HepG2 (cell line): Measurements from ENCODE around the gene ZFAND2B. TPM values are rescaled to one million over a fixed set of nuclear protein-coding genes. Genes with fewer than 3 reads are reported as not detected.

Experiments used
- ELF3 ChIP-seq: IDR thresholded peaks from 2 replicates; pipeline ENCODE4 v1.6.1; 2016; ENCODE audit warnings: missing genetic modification reagents, missing compliant biosample characterization
- HNRNPH1 ChIP-seq: fragments of 200-400 bp; formaldehyde crosslinking; optimal IDR thresholded peaks from 2 replicates; pipeline ENCODE3; 2017; ENCODE audit warnings: mild to moderate bottlenecking, low read depth, low read length
- IRF9 ChIP-seq: sonication (generic); formaldehyde crosslinking; IDR thresholded peaks from 2 replicates; pipeline ENCODE4 v1.8.0; 2022; ENCODE audit warnings: missing genetic modification reagents, mild to moderate bottlenecking, borderline replicate concordance
- JUNB ChIP-seq: sonication (generic); formaldehyde crosslinking; IDR thresholded peaks from 2 replicates; pipeline ENCODE4 v1.8.0; 2022; ENCODE audit warnings: missing genetic modification reagents, mild to moderate bottlenecking, borderline replicate concordance
- MBNL3 ChIP-seq: fragments of 250-450 bp; sonication (Bioruptor Pico); conservative IDR thresholded peaks from 2 replicates; pipeline ENCODE4 v1.8.0; 2022; ENCODE audit warnings: mild to moderate bottlenecking, inconsistent platforms
- NCOR1 ChIP-seq: fragments of 200-600 bp; sonication (generic); IDR thresholded peaks from 2 replicates; pipeline ENCODE4 v1.7.0; 2017; ENCODE audit warnings: antibody characterized with exemption, low read length, borderline replicate concordance
- NFATC3 ChIP-seq: sonication (generic); formaldehyde crosslinking; IDR thresholded peaks from 2 replicates; pipeline ENCODE4 v1.5.1; 2020; ENCODE audit warnings: mild to moderate bottlenecking, missing genetic modification reagents
- NFKB2 ChIP-seq: sonication (generic); formaldehyde crosslinking; IDR thresholded peaks from 2 replicates; pipeline ENCODE4 v1.4.0; 2020; ENCODE audit warnings: missing genetic modification reagents, borderline replicate concordance
- NR2C2 ChIP-seq: sonication (generic); formaldehyde crosslinking; IDR thresholded peaks from 2 replicates; pipeline ENCODE4 v1.4.0; 2020; ENCODE audit warnings: missing genetic modification reagents, mild to moderate bottlenecking, moderate library complexity, borderline replicate concordance
- TAF1 ChIP-seq: sonication (generic); formaldehyde crosslinking; IDR thresholded peaks from 2 replicates; pipeline ENCODE4 v1.4.0; 2020; ENCODE audit warnings: missing genetic modification reagents
- TCF7 ChIP-seq: sonication (generic); IDR thresholded peaks from 2 replicates; pipeline ENCODE4 v1.6.1; 2016; ENCODE audit warnings: antibody characterized with exemption, low read depth
- TFDP1 ChIP-seq: IDR thresholded peaks from 2 replicates; pipeline ENCODE4 v1.6.1; 2016; ENCODE audit warnings: missing compliant biosample characterization, missing genetic modification reagents, borderline replicate concordance
- TFE3 ChIP-seq: IDR thresholded peaks from 2 replicates; pipeline ENCODE4 v1.6.1; 2016
- XBP1 ChIP-seq: sonication (generic); formaldehyde crosslinking; IDR thresholded peaks from 2 replicates; pipeline ENCODE4 v1.5.0; 2020; ENCODE audit warnings: missing genetic modification reagents
- ZC3H4 ChIP-seq: sonication (generic); formaldehyde crosslinking; IDR thresholded peaks from 2 replicates; pipeline ENCODE4 v1.4.0; 2020; ENCODE audit warnings: missing genetic modification reagents, borderline replicate concordance
- ZMYM3 ChIP-seq: sonication (generic); formaldehyde crosslinking; IDR thresholded peaks from 2 replicates; pipeline ENCODE4 v1.5.1; 2020; ENCODE audit warnings: mild to moderate bottlenecking, missing genetic modification reagents
- ZNF230 ChIP-seq: sonication (generic); formaldehyde crosslinking; IDR thresholded peaks from 2 replicates; pipeline ENCODE4 v1.4.0; 2020; ENCODE audit warnings: mild to moderate bottlenecking, missing genetic modification reagents
- ZNF451 ChIP-seq: sonication (generic); formaldehyde crosslinking; IDR thresholded peaks from 2 replicates; pipeline ENCODE4 v1.5.0; 2020; ENCODE audit warnings: mild to moderate bottlenecking, missing genetic modification reagents
- ZNF562 ChIP-seq: sonication (generic); formaldehyde crosslinking; IDR thresholded peaks from 2 replicates; pipeline ENCODE4 v1.8.0; 2022; ENCODE audit warnings: missing genetic modification reagents, borderline replicate concordance
- ZNF576 ChIP-seq: sonication (generic); formaldehyde crosslinking; IDR thresholded peaks from 2 replicates; pipeline ENCODE4 v1.4.0; 2020; ENCODE audit warnings: mild to moderate bottlenecking, missing genetic modification reagents
- ZNF605 ChIP-seq: sonication (generic); formaldehyde crosslinking; IDR thresholded peaks from 2 replicates; pipeline ENCODE4 v1.8.0; 2022; ENCODE audit warnings: mild to moderate bottlenecking, missing genetic modification reagents
- ZNF747 ChIP-seq: sonication (generic); formaldehyde crosslinking; IDR thresholded peaks from 2 replicates; pipeline ENCODE4 v1.8.1; 2023; ENCODE audit warnings: missing genetic modification reagents, mild to moderate bottlenecking, borderline replicate concordance
- ZNF776 ChIP-seq: sonication (generic); formaldehyde crosslinking; IDR thresholded peaks from 2 replicates; pipeline ENCODE4 v1.4.0; 2020; ENCODE audit warnings: mild to moderate bottlenecking, missing genetic modification reagents
- ZNF883 ChIP-seq: sonication (generic); formaldehyde crosslinking; IDR thresholded peaks from 2 replicates; pipeline ENCODE4 v1.5.1; 2020; ENCODE audit warnings: mild to moderate bottlenecking, missing genetic modification reagents; ENCODE audit errors: not compliant biosample characterization
- polyA plus RNA-seq, 8 experiments: library from polyadenylated mRNA; depleted of rRNA in 3 of 8; stranded (reverse) in 7 of 8; unstranded in 1 of 8; fragments of >200 nt; fragmentation: Illumina TruSeq in 4 of 8; extraction: Trizol in 4 of 8; gene quantifications; 2 replicates each; pipeline versions ENCODE4 v1.2.1 to v1.2.3, GENCODE V29; 2011 to 2016; ENCODE audit warnings: low read depth in 4 of 8, missing spikeins in 1 of 8, mixed read lengths in 1 of 8; ENCODE audit not compliant: insufficient read depth in 1 of 8
- total RNA-seq, 5 experiments: library from RNA; depleted of rRNA; stranded (reverse); fragments of >200 nt; fragmentation: Illumina TruSeq; extraction: Trizol; gene quantifications; 2 replicates each; pipeline ENCODE4 v1.2.3, GENCODE V29; 2016; ENCODE audit warnings: low read depth in 1 of 5

The ZFAND2B gene
- total and polyA plus RNA-seq, 2 of the 13 experiments (the other 11 are each of a cell fraction or from before 2014, with no cell fraction given): 53.3 to 115 TPM

GRCh38 chr2:219218732-219219701 is 12.4 kb downstream of the ZFAND2B start, which contains the start of gene ABCB6 (continued):
- TF ChIP-seq IRF9 (CRISPR knock-in tag) (peak; percentile 97), ZNF230 (CRISPR knock-in tag) (peak; percentile 100), TFDP1 (CRISPR knock-in tag) (peak; percentile 99), JUNB (CRISPR knock-in tag) (no peak), ZNF562 (no peak), TCF7 (no peak), NCOR1 (peak; percentile 41; the same call in 1 of the 2 replicates), ZNF883 (CRISPR knock-in tag) (peak; percentile 96), ZC3H4 (CRISPR knock-in tag) (no peak; the same call in 1 of the 2 replicates), ZNF776 (CRISPR knock-in tag) (peak; percentile 100), ELF3 (CRISPR knock-in tag) (peak; percentile 77), ZNF451 (CRISPR knock-in tag) (peak; percentile 99), TAF1 (peak; percentile 100), NFKB2 (CRISPR knock-in tag) (peak; percentile 89; the same call in 1 of the 2 replicates), ZNF576 (peak; percentile 92), ZMYM3 (CRISPR knock-in tag) (peak; percentile 24; the same call in 1 of the 2 replicates), TFE3 (peak; percentile 70), NFATC3 (CRISPR knock-in tag) (peak; percentile 79), XBP1 (no peak), ZNF747 (CRISPR knock-in tag) (peak; percentile 98), NR2C2 (CRISPR knock-in tag) (peak; percentile 37; the same call in 1 of the 2 replicates), MBNL3 (CRISPR knock-in tag) (no peak), ZNF605 (CRISPR knock-in tag) (peak; percentile 82; the same call in 1 of the 2 replicates), HNRNPH1 (no peak)
